GM19238 (cell line): ENCODE results near the gene CACNA1C.
"Not testable (repeated sequence)": the region's sequence is repeated elsewhere in the genome, so short reads cannot be mapped to it uniquely, and the experiment has no call there.

Experiments
- DNase-seq: peaks from one replicate; pipeline ENCODE4 v3.0.0; 2011; ENCODE audit warnings: low spot score; ENCODE audit not compliant: insufficient read length

Gene CACNA1C

GRCh38 chr12:2110127-2110526 is 57.3 kb downstream of the CACNA1C start:
- no peak for DNase-seq

DNA sequence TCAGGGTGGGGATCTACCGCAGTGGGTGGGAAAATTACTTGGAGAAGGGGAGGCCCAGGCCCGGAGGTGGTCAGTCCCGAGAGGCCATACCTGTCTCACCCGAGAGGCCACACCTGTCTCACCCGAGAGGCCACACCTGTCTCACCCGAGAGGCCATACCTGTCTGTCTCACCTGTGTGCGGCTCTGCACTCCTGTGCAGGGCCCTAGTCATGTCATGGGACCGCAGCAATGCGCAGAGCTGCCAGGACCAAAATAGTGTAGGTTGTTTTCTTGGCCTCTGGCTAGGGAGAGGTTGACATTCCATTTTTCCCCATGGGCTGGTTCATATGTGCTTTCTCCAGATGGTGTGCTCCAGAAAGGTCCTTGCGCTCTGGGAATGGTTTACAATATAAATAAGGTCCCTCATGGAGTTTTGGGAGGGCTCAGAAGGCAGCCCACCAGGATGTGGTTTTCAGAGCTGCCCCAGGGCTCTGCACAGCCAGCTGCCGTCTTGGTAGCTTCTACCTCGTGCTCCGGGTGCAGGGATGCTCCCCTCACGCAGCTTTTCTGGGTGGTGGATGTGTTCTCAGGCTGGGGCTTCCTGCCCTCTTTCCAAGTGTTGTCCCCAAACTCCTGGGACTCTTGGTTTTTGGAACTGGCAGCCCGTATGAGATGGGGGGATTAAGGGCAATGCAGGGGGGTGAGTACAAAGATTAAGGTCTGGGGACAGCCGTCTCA is 58.2 kb downstream of the CACNA1C start:
- DNase-seq, result no peak

GRCh38 chr12:2111826-2112225 is 59.0 kb downstream of the CACNA1C start:
- DNase-seq, result no peak

DNA sequence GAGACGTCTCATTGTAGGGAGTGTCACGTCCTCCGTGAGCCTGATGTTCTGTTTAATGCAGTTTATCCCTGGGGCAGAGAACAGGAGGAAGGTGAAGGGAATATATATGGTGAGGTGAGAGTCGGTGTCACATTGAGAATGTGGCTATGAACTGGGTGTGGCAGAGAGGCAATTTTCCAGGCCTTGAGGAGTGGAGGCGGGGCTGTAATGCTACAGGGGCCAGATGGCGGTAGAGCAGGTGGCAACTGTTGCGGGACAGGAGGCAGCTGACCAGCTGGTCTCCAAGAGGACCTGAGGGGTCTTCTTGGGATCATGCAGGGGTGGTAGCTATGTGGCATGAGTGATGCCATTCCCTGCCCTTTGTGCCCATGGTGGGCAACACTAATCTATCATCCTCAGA is 59.6 kb downstream of the CACNA1C start:
- DNase-seq, result no peak

DNA sequence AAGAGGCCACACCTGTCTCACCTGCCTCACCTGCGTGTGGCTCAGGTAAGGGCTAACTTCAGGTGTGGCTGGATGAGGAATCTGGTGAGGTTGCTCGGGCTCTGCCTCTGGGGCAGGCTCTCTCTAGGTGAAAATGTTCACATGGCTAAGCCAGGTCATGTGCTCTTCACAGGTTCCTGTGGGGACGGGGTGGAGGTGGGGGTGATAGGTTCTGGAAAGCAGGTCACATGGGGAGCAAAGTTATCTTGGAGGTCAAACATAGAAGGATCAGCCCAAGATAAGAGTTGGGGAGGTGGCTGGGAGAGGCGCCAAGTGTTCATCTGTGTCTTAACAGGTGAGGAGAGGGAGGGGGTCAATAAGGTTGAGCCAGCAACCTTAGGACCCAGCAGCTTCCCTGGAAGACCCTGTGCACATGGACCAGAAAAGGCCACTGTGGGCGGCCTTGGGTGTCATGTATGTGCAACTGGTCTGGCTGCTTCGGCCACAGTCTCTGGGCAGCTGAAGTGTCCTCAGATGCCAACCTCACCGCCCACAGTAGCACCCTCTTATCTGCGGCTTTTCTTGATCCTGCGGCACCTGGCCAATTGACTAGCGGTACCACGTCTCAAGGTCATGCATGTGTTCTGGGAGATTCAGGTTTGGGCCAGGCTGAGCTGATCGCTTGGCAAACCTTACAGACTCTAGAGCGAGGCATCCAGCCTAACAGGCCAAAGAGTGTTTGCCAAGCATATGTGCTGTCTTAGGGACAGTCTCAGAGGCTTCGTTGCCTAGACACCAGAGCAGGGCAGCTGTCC is 60.5 kb downstream of the CACNA1C start:
- DNase-seq, result no peak

DNA sequence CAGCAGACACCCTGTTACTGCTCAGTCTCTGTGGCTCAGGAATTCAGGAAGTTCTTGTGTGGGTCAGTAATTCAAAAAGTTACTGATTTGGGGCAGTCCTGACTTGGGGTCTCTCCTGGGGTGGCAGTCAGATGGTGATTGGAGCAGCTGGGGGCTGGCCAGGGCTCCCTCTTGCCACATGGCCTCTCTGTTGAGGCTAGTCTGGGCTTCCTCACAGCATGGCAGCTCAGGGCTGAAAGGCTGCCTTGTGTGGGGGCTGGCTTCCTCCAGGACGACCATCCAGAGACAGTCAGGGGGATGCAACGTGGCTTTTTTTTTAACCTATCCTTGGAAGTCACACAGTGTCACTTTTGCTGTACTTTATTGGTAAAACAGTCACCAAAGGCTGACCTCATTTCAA is 61.3 kb downstream of the CACNA1C start:
- DNase-seq, result no peak

GRCh38 chr12:2115101-2115845 is 62.5 kb downstream of the CACNA1C start:
- no peak for DNase-seq

- no peak for DNase-seq
Measured at GRCh38 chr12:2117541-2117940, 64.8 kb downstream of the CACNA1C start.

DNA sequence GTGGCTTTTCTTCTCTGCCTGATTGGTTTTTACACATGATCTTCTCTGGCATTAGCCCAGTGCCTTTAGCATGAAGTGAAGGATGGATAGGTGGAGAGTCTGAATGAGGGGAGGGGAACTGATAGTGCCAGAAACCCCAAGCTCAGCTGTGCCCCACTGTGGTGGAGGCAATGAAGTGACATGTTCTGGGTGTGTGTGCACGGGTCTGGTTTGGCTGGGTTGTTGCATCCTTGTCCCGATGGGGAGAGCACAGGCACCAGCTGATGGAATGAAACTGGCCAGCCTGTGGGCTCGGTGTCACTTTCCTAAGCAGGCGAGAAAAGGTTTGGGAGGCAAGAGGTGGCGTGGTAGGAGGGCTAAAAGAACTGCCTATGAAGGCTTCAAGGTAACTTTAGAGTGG is 65.3 kb downstream of the CACNA1C start:
- no peak for DNase-seq

DNA sequence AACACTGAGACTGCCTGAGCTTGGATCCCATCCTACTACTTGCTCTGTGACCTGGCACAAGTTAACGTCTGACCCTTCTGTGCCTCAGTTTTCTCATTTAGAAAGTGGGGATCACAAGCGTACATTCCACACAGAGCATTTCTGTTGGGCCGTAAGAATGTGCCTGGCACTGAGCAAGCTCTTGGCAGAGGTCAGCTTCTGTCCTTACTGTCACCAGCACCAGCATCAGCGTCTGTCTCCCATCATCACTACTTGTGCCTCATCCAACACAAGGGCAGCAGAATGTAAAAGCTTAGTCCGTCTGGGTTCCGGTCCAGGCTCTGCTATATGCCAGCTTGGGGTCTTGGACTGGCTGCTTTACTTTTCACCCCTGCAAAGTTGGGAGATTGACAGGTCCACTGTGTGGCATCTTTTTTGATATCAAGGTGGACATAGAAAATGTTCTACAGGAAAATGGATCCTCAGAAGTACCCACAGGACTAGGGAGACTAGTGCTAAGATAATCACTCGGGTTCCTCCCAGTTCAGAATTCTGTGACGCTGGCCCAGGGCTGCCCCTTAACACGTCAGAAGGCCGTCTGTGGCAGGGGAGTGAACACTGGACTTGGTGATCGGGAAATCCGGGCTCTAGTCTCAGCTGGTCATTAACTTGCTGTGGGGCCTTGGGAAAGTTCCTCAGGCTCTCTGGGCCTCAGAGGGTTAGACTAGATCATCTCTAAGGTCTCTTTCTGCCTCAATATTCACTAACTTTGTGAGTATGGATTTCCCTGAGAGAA is 65.9 kb downstream of the CACNA1C start:
- DNase-seq, result no peak

- no peak for DNase-seq
Measured at GRCh38 chr12:2119266-2119665, 66.5 kb downstream of the CACNA1C start.

- DNase-seq, result no peak
Measured at GRCh38 chr12:2120982-2121758, 68.4 kb downstream of the CACNA1C start.

DNA sequence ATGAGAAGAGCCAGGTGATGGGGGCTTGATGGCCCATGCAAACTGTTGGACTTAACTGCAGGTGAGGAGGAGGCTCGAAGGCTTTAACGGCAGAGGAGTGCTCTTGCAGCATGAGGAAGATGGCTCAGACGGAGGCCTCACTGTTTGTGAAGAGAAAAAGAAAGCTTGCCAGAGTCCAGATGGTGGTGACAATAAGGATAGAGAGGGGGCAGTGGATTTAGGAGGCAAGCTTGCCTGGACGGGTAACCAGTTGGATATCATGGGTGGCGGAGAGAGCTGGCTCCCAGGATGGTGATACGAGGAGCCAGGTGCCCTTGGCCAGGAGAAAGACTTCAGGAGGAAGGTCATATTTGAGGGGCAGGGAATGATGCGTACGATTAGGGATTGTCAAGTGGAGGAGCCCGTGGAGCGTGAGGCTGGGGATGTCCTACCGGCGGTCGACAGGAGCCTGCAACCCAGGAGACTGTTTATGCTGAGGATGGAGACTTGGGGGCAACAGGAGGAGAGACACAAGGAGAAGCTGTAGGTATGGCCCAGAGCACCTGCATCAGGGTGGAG is 71.8 kb downstream of the CACNA1C start:
- DNase-seq, result no peak

DNA sequence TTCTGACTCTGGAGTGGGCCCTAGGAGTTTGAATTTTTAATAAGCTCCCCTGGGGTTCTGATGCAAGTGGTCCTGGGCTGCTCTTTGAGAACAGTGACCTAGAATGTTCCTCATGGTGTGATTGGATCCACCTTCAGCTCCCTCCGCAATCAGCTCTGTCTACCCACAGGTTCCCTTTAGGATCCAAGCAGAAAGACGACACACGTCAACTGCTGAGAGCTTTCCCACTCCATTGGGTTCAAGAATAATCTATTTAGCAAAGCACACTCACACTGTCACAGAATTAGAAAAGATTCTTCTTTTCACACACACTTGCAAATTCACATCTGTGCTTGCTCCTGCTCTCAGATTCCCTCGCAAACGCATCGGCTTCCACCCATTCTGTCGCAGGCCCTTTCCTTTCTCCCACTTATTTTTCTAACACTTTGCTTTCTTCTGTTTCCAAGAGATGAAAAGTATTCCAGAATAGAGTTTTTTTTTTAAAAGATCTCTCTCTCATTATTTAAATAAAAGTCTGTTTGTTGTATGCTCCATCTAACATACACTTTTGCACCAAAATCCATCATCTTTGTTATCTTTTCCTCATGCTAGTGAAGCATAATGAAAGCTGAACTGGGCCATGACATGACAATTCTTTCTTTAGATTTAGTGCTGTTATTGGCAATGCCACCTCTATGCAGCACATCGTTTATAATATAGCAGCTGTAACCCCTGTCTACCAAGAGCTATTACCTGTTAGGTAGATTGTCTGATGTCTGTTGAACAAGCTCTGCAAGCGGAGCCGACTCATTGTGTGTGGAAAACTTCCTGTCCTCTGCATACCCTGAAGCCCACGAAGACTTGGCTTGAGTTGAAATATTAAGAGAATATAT is 73.1 kb downstream of the CACNA1C start:
- DNase-seq, result no peak

DNA sequence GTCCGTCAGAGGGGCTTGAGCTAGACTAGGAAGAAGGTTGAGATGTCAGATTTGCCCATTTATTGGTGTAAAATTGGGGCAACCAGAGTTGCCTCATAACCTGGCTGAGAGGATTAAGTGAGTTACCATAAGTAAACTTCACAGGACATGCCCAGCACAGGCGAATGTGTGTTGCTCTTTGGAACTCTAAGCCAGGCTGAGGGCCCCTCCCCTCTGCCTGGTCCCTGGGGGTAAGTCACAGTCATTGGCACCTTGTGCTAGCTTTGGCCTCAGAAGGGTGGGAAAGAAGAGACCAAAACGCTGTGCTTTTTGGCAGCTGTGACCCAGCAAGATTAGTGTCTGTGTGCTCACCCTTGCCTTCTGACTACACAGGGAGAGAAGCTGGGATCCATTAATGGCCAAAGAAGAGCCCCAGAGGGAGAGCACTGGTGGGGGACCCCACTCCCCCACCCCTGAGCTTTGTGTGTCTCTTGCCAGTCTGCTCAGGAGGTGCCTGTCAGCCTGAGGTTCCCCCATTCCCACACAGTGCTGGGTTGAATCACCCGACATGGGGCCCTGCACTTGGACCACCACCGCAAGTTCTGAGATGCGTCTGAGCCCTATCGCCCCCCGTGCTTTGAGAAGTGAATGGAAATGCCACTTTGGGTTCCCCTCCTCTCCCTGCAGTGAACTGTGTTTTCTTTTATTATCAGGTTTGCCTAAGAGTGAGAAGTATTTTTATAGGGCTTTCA is 74.1 kb downstream of the CACNA1C start:
- no peak for DNase-seq

GRCh38 chr12:2129076-2129475 is 76.3 kb downstream of the CACNA1C start:
- DNase-seq, result no peak

DNA sequence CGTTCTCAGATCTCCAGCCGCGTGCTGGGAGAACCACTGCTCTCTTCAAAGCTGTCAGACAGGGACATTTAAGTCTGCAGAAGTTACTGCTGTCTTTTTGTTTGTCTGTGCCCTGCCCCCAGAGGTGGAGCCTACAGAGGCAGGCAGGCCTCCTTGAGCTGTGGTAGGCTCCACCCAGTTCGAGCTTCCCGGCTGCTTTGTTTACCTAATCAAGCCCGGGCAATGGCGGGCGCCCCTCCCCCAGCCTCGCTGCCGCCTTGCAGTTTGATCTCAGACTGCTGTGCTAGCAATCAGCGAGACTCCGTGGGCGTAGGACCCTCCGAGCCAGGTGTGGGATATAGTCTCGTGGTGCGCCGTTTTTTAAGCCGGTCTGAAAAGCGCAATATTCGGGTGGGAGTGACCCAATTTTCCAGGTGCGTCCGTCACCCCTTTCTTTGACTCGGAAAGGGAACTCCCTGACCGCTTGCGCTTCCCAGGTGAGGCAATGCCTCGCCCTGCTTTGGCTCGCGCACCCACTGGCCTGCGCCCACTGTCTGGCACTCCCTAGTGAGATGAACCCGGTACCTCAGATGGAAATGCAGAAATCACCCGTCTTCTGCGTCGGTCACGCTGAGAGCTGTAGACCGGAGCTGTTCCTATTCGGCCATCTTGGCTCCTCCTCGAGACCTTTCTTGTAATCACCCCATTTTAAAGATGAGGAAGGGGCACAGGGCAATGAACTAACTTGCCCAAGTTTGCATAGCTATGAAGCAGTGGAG is 83.1 kb downstream of the CACNA1C start:
- not testable (repeated sequence) for DNase-seq

DNA sequence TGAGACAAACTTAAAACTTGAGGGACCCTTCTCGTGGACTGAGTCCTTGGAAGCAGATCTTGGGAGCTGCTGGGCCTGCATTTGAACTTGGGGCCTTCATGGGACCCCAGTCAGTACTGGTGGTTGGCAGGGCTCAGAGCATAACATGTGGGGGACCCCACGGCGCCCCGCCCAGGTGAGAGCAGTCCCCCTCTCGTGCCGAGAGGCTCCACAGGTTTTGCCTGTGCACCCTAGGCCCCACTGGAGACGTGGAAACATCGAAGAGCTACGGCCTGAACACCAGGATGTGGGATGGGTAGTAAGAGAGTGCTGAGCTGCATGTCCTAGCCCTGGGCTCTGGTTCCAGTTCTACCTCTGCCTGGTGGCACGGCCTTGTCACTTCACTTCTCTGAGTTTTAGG is 84.1 kb downstream of the CACNA1C start:
- no peak for DNase-seq
